GM11168 (cell line): Measurements from ENCODE around the gene ANGPTL8.

ENCODE experiments used
- in situ Hi-C: fragments of 300-500 bp; cut with MboI; formaldehyde crosslinking; loops from one replicate; pipeline ENCODE4 v1.12.0; 2022; ENCODE audit warnings: low sequenced_read_pairs; ENCODE audit not compliant: unreplicated experiment

The ANGPTL8 gene

DNA sequence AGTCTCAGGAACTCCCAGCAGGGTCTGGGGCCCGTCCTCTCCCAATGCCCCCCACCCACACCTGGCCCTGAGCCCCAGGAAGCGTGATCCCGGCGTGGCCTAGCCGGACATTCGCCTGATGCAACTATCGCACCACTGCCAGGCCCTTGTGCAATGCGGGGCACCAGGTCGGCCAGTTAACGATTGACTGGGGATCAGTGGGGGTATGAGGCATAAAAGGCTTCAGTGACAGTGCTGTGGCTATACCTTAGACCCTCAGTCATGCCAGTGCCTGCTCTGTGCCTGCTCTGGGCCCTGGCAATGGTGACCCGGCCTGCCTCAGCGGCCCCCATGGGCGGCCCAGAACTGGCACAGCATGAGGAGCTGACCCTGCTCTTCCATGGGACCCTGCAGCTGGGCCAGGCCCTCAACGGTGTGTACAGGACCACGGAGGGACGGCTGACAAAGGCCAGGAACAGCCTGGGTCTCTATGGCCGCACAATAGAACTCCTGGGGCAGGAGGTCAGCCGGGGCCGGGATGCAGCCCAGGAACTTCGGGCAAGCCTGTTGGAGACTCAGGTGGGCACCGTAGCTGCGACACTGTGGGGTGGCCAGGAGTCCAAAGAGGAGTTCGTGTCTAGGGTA lies at the start of gene ANGPTL8:
ANGPTL8 (plus strand) TSS at position 243 of the 624 bp plus-strand sequence; CDS start at position 262, 19 bp downstream.
- in situ Hi-C loops: no loop called here

- in situ Hi-C loops: no loop called here
Measured at GRCh38 chr19:11190501-11190900, 48.9 kb upstream of the ANGPTL8 start.

DNA sequence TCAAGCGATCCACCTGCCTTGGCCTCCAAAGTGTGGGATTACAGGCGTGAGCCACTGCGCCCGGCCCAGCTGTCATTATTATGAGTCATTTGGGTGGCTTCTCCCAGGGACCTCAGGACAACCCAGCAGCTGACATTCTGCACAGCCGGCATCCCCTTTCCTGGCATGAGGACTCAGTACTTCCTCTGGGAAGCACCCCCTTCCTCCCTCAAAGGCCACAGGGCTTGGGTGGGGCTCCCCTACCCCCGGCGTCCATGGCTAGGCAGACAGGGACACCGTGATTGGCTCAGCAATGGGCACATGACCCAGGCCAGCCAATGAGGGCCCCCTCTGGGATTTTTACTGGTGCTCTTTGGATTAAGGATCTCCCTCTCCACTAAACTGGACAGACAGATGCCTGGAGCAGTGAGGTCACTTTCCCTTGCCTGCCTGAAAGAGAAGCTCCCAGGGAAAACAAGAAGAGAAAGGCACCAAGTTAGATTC lies 48.1 kb upstream of the ANGPTL8 start:
- in situ Hi-C loops: no loop called here

- in situ Hi-C loops: no loop called here
Measured at GRCh38 chr19:11191934-11192333, 47.5 kb upstream of the ANGPTL8 start.

DNA sequence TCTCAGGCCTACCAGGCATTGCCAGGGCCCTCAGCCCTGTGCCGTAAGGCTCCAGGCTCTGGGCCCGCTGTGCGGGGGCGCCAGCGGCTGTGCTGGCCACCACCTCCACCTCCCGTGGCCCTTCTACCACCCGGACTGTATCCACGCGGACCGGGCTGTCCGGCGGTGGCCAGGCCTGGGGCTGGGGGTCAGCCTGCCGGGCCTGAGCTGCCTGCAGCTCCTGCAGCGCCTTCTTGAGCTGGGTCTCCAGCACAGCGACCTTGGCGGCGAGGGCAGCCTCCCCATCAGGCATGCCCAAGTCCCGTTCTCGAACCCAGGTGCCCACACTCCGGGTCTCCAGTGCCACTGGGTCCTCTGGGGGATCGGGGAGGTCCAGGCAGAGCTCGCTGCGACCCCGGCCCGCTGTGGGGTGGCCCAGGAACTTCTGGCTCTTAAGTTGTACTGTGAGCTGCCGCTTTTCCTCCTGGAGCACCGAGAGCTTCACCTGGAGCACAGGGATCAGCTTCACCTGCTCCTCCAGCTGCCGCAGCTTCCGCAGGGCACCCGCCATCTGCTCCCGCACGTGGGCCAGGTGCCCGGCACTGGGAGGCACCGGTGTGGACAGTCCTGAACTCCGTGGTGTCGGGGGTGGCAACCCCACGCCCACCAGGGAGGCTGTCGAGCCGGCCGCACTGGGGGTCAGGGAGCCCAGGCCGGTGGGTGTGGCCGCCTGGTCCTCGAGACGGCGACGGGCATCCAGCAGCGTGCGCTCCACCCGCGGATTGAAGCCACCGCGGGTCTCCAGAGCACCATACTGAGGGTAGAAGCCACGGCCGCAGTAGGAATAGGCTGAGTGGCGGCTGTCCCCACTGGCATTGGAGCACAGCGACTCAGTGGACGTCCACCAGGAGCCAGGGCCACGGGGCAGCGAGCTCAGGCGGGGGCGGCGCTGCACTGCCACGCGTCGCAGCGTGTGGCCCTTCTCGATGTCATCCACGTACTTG lies 46.2 kb upstream of the ANGPTL8 start:
- in situ Hi-C loops: no loop called here

GRCh38 chr19:11194173-11194572 lies 45.2 kb upstream of the ANGPTL8 start:
- in situ Hi-C loops: no loop called here

GRCh38 chr19:11194656-11195558 lies 44.5 kb upstream of the ANGPTL8 start:
- in situ Hi-C loops: no loop called here

- in situ Hi-C loops: no loop called here
Measured at GRCh38 chr19:11195681-11196080, 43.7 kb upstream of the ANGPTL8 start.

DNA sequence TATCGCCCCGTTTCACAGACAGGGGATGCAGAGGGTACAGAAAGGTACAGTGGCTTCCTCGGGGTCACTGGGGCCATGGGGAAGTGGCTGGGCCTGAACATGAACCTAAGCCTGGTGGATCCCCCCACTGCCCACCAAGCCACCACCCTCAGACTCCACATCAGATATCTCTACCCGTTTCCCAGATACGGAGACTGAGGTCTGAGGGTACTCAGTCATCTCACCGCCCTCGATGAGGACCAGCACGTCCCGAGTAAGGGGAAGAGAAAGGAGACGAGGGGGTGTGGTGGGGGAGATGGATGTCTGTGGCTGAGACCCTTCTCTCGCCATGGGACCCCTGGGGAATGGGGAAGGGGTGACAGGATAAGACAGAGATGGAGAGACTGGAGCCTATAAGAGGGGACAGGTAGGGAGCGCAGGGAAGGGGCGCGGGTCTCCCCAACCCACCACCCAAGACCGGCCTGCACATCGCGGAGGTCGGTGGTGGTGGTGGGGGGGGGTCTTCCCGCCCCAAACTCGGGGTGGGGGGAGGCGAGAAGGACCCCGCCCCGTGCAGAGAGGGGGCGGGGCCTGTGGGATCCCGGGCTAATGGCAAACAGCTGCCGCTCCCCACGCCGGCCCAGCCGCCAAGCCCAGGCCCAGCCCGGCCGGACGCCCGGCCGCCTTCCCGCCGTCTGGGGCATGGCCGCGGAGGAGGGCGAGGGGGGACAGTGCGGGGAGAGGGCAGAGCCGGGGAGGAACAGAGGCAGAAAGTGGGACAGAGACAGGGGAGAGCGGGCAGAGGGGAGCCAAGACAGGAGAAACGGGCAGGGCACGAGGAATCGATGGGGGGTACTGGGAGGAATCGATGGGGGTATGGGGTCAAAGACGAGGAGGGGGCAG lies 42.8 kb upstream of the ANGPTL8 start:
- in situ Hi-C loops: no loop called here

DNA sequence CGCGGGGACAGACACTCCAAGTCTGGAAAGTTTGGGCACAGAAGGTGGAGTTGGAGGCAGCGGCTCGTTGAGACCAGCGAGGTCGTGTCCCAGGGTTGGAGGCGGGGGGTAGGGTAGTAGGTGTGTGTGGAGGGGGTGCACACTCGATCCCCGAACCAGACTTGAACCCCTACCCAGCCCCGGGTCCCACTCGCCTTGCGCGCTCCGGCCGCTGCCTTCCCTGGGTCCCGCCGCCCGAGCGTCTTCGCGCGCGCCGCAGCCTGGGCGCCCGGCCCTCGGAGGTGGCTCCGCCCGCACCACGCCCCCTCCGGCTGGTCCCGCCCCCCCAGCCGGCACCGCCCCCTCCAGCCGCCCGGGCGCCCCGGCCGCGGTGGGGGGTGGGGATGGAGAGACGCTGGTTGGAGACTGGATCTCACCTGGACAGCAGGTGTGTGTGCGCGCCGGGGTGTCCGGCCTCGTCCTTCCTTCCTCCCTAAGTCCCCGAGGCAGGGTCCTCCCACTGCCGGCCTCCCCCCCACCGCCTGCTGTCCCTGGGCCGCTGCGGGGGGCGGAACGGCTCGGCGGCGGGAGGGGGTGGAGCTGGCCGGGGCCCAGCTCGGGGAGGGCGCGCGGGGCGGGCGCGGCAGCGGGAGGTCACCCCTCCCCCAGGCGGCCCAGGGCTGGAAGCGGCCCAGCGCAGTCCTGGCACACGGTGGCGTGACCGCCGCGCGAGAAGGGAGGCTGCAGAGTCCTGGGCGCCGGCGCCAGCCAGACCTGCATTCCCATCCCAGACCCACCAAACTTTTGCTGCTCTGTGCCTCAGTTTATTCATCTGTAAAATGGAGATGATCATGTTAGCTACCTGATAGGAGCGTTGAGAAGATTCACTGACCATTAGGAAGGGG lies 41.9 kb upstream of the ANGPTL8 start, which contains the start of gene KANK2:
KANK2 (minus strand) TSS at position 255 of the 884 bp plus-strand sequence. CDS start 3,034 bp downstream, outside the sequence.
- in situ Hi-C loops: no loop called here

- in situ Hi-C loops: no loop called here
Measured at GRCh38 chr19:11198175-11198534, 41.3 kb upstream of the ANGPTL8 start.

DNA sequence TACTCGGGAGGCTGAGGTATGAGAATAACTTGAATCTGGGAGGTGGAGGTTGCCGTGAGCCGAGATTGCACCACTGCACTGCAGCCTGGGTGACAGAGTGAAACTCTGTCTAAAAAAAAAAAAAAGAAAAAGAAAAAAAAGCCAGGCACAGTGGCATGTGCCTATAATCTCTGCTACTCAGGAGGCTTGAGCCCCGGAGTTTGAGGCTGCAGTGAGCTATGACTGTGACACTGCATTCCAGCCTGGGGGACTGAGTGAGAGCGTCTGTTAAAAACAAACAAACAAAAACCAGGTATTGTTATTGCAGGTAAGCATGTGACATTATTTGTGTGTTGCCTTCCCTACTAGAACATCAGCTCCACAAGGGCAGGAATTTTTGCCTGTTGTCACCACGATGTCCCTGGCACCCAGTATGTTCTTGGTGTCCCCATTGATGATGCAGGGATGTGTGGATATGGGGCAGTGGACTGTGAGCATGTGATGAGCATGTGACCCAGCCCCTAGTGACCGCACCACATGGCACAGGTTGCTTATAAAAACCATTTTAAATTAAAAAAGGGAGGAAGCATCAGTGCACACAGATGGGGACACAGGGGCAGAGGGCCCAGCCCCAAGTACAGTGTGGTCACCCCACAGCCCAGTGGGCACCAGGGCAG lies 40.5 kb upstream of the ANGPTL8 start:
- in situ Hi-C loops: no loop called here

DNA sequence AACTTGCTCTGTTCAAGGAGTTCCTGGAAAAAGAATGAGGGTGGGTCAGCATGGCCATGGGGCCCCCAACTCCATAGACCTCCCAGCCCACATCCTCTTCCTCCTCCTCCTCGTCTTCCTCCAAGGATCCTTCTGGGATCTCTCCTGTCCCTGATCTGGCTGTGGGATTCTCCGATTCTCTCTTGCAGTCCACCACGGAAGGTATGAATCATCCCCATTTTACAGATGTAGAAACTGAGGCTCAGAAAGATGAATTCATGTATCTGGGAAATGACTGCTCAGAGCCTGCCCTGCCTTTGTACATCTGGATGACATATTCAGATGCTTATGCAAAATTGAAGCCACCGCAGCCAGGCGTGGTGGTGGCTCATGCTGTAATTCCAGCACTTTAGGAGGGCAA lies 39.9 kb upstream of the ANGPTL8 start:
- in situ Hi-C loops: no loop called here

DNA sequence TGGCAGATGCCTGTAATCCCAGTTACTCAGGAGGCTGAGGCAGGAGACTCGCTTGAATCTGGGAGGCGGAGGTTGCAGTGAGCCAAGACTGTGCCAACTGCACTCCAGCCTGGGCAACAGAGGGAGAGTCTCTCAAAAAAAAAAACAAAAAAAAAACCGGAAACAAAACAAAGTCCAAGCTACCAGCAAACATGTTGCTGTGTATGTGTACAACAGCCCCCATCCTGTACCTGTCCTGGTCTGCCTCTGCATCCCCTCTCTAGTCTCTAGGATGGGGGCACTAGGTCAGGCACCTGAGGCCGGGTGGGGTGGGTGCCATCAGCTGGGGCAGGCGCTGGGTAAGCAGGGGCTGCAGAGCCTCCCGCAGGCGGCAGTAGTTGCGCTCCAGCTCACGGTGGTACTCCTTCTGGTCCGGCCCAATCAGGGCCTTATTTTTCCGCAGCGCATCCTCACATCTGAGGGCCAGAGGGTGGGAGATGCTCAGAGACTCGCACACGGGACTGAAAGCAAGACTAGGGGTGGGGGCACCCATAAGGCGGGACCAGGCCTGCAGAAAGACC lies 39.3 kb upstream of the ANGPTL8 start:
- in situ Hi-C loops: loop anchor here (5.0 kb wide), 1 partner anchor 53 kb away; no protein-coding TSS in a partner anchor

DNA sequence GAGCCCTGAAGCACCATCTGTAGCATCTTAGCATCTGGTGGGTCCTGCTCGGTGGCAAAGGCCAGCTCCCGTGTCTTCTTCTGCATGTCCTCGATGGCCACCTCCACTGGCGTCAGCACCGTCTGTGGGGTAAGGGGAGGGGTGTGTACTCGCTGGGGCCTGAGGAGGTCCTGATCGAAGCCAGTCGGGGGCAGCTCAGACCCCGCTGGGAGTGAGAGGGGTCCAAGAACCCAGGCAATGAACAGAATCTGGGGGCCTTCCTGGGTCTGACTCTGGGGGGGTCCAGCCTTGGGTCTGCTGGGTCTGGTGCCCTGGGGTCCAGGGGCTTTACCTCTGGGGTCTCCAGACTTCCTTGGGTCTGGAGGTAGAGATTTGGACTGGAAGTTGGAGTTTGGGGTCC lies 38.5 kb upstream of the ANGPTL8 start:
- in situ Hi-C loops: loop anchor here (5.0 kb wide), 1 partner anchor 54 kb away; no protein-coding TSS in a partner anchor

- in situ Hi-C loops: loop anchor here (5.0 kb wide), 1 partner anchor 54 kb away; no protein-coding TSS in a partner anchor
Measured at GRCh38 chr19:11201791-11202190, 37.6 kb upstream of the ANGPTL8 start.

DNA sequence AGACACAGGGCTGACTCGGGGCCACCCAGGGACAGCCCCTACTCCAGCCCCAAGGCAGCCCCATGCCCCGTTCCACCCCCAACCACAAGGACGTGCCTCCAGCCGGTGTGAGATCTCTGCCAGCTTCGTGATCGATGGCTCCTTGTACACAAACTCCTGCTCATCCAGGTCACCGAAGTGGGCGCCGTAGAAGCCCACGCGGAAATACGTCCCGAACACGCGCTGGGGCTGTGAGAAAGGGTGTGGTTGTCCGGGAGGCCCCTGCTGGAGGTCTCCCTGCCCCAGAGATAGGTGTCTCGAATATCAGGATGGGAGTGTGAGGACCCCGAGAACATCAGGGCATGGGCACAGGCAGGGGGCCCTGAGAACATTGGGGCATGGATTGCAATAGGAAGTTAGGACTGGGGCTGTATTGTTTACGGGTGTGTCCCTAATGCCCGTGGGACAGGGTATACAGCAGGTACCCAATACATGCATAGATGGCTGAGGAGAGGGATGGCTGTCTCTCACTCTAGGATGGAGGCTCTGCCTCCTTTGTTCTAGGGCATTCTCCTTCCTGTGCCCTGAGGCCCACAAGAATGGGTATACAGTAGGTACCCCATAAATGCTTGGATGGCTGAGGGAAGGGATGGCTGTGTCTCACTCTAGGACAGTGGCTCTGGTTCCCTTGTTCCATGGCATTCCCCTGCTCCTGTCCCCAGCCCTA lies 36.8 kb upstream of the ANGPTL8 start:
- in situ Hi-C loops: loop anchor here (5.0 kb wide), 1 partner anchor 55 kb away; no protein-coding TSS in a partner anchor
